ENCODE data around the gene CCDC38. TPM values are rescaled to one million over a fixed set of nuclear protein-coding genes. Genes with fewer than 3 reads are reported as not detected.

Gene CCDC38
- total RNA-seq, 1 donor from 2014 or later: not detected

- peaks cover 20% of the 10 kb centered on the region for H3K36me3 Mint-ChIP-seq (ENCODE audit: low read depth)
- no peak overlapping the region for H3K27ac Mint-ChIP-seq (ENCODE audit: unreplicated experiment)
- H3K4me1 Mint-ChIP-seq (ENCODE audit: low read depth): peaks cover 7% of the 10 kb centered on the region
- no peak for DNase-seq (ENCODE audit: low spot score)
- no peak for TF ChIP-seq CTCF (IDR thresholded peaks at IDR 0.05)
- no peak overlapping the region for H3K4me3 Mint-ChIP-seq (ENCODE audit: unreplicated experiment)
- H3K9me3 Mint-ChIP-seq (ENCODE audit: low read depth): peaks cover 3% of the 10 kb centered on the region
- H3K27me3 Mint-ChIP-seq (ENCODE audit: low read depth): no peaks in the 10 kb centered on the region
These were observed 79.1 kb downstream of the CCDC38 start for GRCh38 chr12:95863337-95863736.

GRCh38 chr12:95862038-95862437 lies 80.4 kb downstream of the CCDC38 start:
- TF ChIP-seq CTCF (IDR thresholded peaks at IDR 0.05): no peak
- no peaks in the 10 kb centered on the region for H3K27me3 Mint-ChIP-seq (ENCODE audit: low read depth)
- peaks cover 3% of the 10 kb centered on the region for H3K9me3 Mint-ChIP-seq (ENCODE audit: low read depth)
- no peak overlapping the region for H3K4me3 Mint-ChIP-seq (ENCODE audit: unreplicated experiment)
- H3K4me1 Mint-ChIP-seq (ENCODE audit: low read depth): peaks cover 10% of the 10 kb centered on the region
- peaks cover 18% of the 10 kb centered on the region for H3K36me3 Mint-ChIP-seq (ENCODE audit: low read depth)
- no peak overlapping the region for H3K27ac Mint-ChIP-seq (ENCODE audit: unreplicated experiment)
- DNase-seq (ENCODE audit: low spot score): no peak

- H3K27ac Mint-ChIP-seq (ENCODE audit: unreplicated experiment): no peak overlapping the region
These were observed 82.2 kb downstream of the CCDC38 start for GRCh38 chr12:95859947-95860850.

GRCh38 chr12:95859344-95859816 lies 83.0 kb downstream of the CCDC38 start:
- H3K4me3 Mint-ChIP-seq (ENCODE audit: unreplicated experiment): no peak overlapping the region
- H3K27ac Mint-ChIP-seq (ENCODE audit: unreplicated experiment): no peak overlapping the region
- no peak for DNase-seq (ENCODE audit: low spot score)
- H3K9me3 Mint-ChIP-seq (ENCODE audit: low read depth): peaks cover 3% of the 10 kb centered on the region
- peaks cover 4% of the 10 kb centered on the region for H3K27me3 Mint-ChIP-seq (ENCODE audit: low read depth)
- TF ChIP-seq CTCF (IDR thresholded peaks at IDR 0.05): no peak
- H3K4me1 Mint-ChIP-seq (ENCODE audit: low read depth): peaks cover 10% of the 10 kb centered on the region
- H3K36me3 Mint-ChIP-seq (ENCODE audit: low read depth): peaks cover 16% of the 10 kb centered on the region

More at GRCh38 chr12:95859947-95860850, 82.2 kb downstream of the CCDC38 start:
- H3K4me3 Mint-ChIP-seq (ENCODE audit: unreplicated experiment): no peak overlapping the region
- peaks cover 3% of the 10 kb centered on the region for H3K9me3 Mint-ChIP-seq (ENCODE audit: low read depth)
- H3K4me1 Mint-ChIP-seq (ENCODE audit: low read depth): peaks cover 10% of the 10 kb centered on the region
- peaks cover 16% of the 10 kb centered on the region for H3K36me3 Mint-ChIP-seq (ENCODE audit: low read depth)
- no peaks in the 10 kb centered on the region for H3K27me3 Mint-ChIP-seq (ENCODE audit: low read depth)
- DNase-seq (ENCODE audit: low spot score): no peak
- no peak for TF ChIP-seq CTCF (IDR thresholded peaks at IDR 0.05)

- no peak within 1 kb of the TSS for H3K27ac Mint-ChIP-seq (ENCODE audit: unreplicated experiment)
- peak; percentile 96 for DNase-seq (ENCODE audit: low spot score)
- no peak within 1 kb of the TSS for H3K4me3 Mint-ChIP-seq (ENCODE audit: unreplicated experiment)
- peaks cover 3% of the 10 kb centered on the region for H3K9me3 Mint-ChIP-seq (ENCODE audit: low read depth)
- TF ChIP-seq CTCF (IDR thresholded peaks at IDR 0.05): peak; percentile 59
- H3K36me3 Mint-ChIP-seq (ENCODE audit: low read depth): peaks cover 16% of the 10 kb centered on the region
- peaks cover 5% of the 10 kb centered on the region for H3K27me3 Mint-ChIP-seq (ENCODE audit: low read depth)
- H3K4me1 Mint-ChIP-seq (ENCODE audit: low read depth): peaks cover 10% of the 10 kb centered on the region
These were observed 83.7 kb downstream of the CCDC38 start, which contains the start of gene SNRPF for GRCh38 chr12:95858451-95859343. Gene SNRPF, plus strand, starts transcription at chr12:95858952. Its CDS starts 122 bp downstream, at chr12:95859074.
